HK-2 (cell line): ENCODE measurements around the gene CIAO2A.

ENCODE experiments used
- DNase-seq: peaks from one replicate; pipeline ENCODE4 v3.0.0-alpha.2; 2018; ENCODE audit not compliant: unreplicated experiment

CIAO2A gene

GRCh38 chr15:64044300-64045100, 49.1 kb downstream of the CIAO2A start:
- DNase-seq = no peak

GRCh38 chr15:64038878-64039610, 54.6 kb downstream of the CIAO2A start:
- DNase-seq = no peak

GRCh38 chr15:64037966-64038365, 55.7 kb downstream of the CIAO2A start:
- no peak for DNase-seq

- DNase-seq = no peak
Measured at GRCh38 chr15:64037116-64037515, 56.5 kb downstream of the CIAO2A start.

GRCh38 chr15:64035525-64035924, 58.1 kb downstream of the CIAO2A start:
- DNase-seq = no peak

- DNase-seq = no peak
Measured at GRCh38 chr15:64034519-64034918, 59.1 kb downstream of the CIAO2A start.

GRCh38 chr15:64032329-64032728, 61.3 kb downstream of the CIAO2A start:
- DNase-seq = no peak

- DNase-seq = no peak
Measured at GRCh38 chr15:64030123-64030522, 63.5 kb downstream of the CIAO2A start.

GRCh38 chr15:64029633-64030032, 64.0 kb downstream of the CIAO2A start:
- DNase-seq = no peak

GRCh38 chr15:64029110-64029509, 64.5 kb downstream of the CIAO2A start:
- no peak for DNase-seq

GRCh38 chr15:64026591-64026990, 67.0 kb downstream of the CIAO2A start:
- DNase-seq = no peak

- no peak for DNase-seq
Measured at GRCh38 chr15:64024172-64025050, 69.2 kb downstream of the CIAO2A start.

- DNase-seq = no peak
Measured at GRCh38 chr15:64023220-64023619, 70.4 kb downstream of the CIAO2A start.

- DNase-seq = no peak
Measured at GRCh38 chr15:64022571-64022970, 71.1 kb downstream of the CIAO2A start.
